Measurements from ENCODE around the gene SPG7.

The SPG7 gene

DNA sequence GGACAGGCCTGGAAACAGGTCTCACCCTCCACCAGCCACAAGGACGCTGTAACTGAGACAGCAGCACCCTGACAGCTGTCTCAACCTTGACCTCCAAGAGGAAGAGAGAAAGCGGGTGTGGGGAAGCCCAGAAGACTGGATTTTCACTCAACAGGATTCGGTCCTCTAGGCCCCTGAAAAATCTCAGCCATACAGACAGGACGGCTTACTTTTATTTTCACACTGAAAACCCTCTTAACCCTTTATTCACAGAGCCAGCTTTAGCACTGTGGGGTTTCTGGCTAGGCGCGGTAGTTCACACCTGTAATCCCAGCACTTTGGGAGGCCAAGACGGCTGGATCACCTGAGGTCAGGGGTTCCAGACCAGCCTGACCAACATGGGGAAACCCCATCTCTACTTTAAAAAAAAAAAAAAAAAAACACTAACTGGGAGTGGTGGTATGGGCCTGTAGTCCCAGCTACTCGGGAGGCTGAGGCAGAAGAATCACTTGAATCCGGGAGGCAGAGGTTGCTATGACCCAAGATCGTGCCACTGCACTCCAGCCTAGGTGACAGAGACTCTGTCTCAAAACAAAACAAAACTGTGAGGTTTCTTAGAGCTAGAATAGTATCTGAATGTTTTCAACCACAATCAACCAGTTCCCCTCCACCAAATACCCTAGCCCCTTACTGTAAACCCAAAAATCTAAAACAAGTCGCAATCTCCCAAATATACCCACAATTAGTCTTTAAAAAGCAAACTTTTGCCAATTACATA lies 23.1 kb upstream of the SPG7 start:
- DNase-seq (ENCODE audit: extremely low read depth in 1 of 2, low read depth in 1 of 2) = no peak

DNA sequence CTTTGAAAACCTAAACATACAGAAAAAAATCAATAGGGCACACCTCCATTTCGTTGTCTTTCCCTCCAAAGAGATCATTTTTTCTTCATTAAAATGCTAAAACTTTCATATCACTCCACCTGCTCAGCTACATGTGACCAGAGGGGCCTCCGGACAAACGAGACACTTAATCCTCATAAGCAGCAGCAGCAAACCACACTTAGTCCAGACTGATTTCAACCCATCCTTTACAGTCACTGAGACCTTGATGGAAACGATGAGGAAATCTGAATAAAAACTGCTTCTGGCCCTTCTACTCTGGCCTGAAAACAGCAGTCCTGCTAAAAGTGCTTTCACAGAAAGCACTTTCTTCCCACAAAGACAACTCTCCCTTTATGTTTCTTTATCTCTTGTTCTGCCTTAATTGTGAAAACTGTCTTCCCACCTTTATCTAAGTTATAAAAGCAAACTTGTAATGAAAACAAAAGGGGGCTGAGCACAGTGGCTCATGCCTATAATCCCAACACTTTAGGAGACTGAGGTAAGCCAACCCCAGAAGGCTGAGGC lies 22.4 kb upstream of the SPG7 start:
- no peak for DNase-seq (ENCODE audit: extremely low read depth in 1 of 2, low read depth in 1 of 2)

DNA sequence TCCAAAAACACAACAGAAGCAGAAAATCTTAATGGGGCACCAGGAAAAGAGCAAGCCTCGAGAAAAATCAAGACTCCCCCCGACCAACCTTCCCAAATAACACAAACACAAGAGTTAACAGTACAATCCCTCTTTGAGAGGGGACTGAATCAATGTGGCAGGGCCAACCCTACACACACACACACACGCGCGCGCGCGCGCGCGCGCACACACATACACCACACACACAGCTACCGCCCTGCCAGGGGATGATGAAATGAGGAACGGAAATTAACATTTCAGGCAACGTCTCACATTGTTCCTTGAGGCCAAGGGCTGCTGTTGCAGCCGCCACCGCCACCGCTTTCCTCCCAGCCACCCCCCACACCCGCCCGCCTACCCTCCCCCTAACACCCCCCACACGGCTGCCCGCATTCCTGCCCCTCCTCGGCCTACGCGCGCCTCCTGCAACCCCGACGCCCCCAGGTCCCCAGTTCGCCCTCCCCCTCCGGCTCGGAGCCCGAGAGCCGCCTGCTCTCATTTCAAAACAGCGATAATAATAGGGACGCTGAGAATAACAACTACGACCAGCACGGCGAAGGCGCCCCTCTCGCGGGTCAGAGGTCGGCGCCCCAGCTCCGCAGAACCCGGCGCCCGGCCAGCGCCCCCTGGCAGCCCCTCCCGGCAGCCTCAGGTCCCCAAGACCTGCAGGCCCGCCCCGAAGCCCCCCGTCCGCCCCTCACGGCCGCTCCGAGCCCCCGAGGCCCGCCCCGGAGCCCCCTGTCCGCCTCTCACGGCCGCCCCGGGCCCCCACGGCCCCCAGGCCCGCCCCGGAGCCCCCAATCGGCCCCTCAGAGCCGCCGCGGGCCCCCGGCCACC lies 18.9 kb upstream of the SPG7 start:
- DNase-seq (ENCODE audit: extremely low read depth in 1 of 2, low read depth in 1 of 2) = peak; percentile 68 to 69

DNA sequence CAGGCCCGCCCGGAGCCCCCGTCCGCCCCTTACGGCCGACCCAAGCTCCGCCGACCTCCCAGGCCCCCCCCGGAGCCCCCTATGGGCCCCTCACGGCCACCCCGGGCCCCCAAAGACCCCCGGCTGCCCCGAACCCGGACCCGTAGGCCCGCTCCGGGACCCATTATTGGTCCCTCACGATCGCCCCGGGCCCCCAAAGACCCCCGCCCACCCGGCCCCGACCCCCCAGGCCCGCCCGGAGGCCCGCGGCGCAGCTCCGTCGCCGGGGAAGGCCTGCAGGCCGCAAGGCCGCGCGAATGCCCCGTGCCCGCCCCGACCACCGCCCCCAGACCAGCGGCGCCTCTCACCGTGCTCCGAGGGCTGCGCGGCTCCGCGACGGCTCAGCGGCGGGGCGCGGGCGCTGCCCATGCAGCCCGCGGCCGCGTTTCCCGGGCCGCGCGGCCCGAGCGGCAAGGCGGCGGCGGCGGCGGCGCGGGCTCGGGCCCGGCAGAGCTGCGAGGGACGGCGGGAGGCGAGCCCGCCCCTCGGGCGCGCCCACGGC lies 18.2 kb upstream of the SPG7 start:
- DNase-seq (ENCODE audit: extremely low read depth in 1 of 2, low read depth in 1 of 2) = no peak

DNA sequence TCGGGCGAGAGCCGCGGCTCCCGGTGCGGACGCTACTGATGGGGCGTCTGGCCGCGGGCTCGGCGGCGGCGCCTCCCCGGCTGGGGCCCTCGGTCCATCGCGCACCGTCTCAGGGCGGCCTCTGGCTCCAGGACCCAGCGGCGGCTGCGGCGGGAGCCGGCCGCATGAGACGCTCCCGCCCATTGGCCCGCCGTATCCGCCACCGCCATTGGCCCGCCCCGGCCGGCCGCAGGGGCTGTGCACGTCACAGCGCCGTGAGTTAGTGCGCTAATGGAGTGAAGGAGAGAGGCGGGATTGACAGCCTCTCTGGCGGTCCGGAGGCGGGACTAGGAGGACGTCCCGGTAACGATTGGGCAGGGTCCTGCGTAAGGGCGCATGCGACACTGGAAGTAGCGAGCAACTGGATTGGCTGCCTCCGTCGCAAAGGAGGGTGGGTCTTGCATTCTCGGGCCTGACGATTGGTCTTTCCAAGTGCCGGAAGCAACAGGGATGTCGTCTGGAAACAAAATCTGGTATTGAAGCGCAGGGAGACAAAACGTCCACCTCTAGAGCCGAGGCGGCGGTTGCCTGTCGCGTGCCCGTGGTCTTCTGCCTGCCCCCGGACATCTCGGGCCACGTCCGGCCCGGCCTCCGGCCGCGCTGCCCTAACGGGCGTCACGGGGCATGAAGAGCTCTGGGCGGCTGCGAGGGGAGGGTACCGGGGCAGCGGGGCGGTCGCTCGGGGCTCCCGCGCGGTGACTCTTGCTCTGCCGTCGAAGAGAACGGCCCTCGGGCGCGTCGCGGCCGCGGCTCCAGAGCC lies 17.6 kb upstream of the SPG7 start, which contains the start of gene ANKRD11:
Gene ANKRD11, minus strand, starts transcription at position 123 of the 799 bp plus-strand sequence. CDS start 173,542 bp downstream, outside the sequence.
- DNase-seq (ENCODE audit: extremely low read depth in 1 of 2, low read depth in 1 of 2) = peak; percentile 94 to 95

DNA sequence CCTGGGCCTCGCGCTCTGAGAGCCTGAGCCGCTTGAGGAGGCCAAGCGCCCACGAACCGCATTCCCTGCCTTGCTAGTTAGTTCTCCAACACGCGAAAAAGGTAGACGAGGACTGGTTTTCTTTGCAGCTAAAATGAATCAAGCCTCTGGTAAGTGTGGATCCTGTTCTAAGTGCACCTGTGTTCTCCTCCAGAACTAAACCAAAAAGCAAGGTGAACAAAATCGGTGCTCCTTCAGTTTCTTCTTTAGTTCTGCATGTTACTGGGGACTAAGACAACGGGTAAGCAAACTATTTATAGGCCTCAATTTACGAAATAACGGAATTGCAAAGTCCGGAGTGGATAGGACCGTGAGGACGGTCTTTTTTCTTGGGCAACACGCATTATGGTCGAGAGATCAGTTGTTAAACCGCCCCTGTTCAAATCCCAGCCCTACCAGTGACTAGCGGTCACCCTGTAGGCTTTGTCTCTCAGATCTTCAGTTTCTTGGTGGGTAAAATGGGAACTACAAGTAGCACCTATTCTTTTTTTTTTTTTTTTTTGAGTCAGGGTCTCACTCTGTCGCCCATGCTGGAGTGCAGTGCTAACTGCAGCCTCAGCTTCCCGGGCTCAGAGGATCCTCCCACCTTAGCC lies 16.8 kb upstream of the SPG7 start:
- no peak for DNase-seq (ENCODE audit: extremely low read depth in 1 of 2, low read depth in 1 of 2)

DNA sequence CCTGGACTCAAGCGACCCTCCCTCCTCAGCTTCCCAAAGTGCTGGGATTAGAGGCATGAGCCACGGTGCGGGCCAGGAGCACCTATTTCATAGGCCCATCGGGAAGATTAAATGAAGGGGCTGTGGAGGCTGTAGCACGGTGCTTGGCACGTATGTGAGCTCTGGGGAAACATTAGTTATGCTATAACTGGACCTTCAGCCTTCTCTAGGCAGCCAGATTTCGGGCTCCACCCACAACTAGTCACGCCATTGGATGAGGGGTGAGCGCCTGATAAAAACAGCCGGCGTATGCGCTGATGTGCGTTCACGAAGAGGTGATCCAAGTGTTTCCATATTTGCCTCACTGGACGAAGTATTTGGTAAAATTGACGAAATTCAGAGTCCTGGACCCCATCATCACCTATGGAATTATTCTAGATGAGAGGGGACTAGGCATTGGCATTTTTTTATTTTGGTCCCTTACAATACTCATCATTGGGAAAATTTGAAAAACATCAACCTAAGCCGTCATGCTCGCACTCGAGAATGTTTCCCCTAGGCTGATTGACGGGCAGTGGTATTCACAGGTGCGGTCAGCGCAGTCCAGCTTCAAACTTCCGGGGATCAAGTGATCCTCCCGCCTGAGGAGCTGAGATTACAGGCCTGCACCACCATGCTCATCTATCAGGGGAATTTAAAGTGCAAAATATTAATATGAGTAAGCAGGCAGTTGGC lies 16.1 kb upstream of the SPG7 start:
- no peak for DNase-seq (ENCODE audit: extremely low read depth in 1 of 2, low read depth in 1 of 2)

DNA sequence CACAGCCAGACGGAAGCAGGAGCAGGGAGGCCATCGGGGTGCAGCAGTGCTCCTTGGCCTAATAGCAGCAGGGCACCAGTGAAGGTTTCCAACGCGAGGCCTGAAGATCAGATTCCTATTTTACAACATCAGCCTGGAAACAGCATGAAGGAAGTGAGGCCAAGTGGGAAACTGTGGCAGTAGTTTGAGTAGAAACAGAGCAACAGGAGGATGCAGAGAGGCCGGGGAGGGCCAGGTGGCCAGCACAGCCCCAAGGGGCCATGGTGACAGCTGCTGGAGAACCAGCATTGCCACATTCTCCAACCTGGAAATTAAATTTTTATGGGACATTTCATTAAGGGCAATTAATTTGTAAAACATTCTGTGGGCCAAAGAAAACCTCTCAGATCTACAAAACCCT lies 14.4 kb upstream of the SPG7 start:
- DNase-seq (ENCODE audit: extremely low read depth in 1 of 2, low read depth in 1 of 2) = no peak

DNA sequence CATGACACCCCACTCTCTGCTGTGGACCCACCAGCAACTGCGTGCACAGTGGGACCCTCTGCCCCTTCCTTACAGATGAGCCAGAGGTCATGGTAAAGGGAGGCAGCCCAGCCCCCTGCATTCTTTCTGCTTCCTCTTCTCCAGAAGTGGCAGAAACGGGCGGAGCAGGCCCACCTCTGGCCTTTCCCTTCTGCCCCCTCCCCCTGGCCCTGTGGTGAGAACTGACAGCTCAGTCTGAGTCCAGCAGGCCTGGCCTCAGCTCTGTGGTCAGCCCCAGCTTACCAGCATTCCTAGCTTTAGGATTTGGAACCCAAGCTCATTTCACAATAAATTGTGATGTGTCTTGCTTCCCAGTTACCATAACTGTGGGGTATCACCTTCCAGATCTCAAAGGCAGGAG lies 13.1 kb upstream of the SPG7 start:
- DNase-seq (ENCODE audit: extremely low read depth in 1 of 2, low read depth in 1 of 2) = no peak

DNA sequence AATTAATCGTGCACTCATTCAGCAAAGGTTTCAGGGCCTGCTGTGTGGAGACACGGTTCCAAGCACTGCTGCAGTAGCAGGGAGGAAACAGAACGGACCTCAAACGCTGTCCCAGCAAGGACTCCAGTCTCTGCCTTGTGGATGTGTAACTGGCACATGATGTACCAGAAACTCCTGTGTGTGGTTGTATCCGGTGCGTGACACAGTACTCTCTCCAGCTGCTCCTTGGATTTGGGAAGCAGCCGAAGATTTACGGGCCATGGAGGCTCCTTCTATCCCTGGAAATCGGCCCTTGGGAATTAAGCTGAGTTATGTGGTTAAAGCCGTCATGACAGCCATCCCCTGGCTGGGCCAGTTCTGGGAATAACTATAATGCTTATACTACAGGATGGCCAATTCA lies 9.4 kb upstream of the SPG7 start:
- DNase-seq (ENCODE audit: extremely low read depth in 1 of 2, low read depth in 1 of 2) = no peak

DNA sequence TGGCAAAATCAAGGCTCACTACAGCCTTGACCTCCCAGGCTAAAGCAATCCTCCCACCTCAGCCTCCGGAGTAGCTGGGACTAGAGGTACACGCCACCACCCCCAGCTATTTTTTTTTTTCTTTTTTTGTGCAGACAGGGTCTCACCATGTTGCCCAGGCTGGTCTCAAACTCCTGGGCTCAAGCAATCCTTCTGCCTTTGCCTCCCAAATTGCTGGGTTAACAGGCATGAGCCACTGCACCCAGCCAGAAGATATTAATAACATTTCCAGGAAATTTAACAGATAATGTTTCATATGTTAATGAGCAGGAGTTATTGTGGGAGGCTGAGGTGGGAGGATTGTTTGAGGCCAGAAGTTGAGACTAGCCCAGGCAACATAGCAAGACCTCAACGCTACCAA lies 8.4 kb upstream of the SPG7 start:
- DNase-seq (ENCODE audit: extremely low read depth in 1 of 2, low read depth in 1 of 2) = no peak

DNA sequence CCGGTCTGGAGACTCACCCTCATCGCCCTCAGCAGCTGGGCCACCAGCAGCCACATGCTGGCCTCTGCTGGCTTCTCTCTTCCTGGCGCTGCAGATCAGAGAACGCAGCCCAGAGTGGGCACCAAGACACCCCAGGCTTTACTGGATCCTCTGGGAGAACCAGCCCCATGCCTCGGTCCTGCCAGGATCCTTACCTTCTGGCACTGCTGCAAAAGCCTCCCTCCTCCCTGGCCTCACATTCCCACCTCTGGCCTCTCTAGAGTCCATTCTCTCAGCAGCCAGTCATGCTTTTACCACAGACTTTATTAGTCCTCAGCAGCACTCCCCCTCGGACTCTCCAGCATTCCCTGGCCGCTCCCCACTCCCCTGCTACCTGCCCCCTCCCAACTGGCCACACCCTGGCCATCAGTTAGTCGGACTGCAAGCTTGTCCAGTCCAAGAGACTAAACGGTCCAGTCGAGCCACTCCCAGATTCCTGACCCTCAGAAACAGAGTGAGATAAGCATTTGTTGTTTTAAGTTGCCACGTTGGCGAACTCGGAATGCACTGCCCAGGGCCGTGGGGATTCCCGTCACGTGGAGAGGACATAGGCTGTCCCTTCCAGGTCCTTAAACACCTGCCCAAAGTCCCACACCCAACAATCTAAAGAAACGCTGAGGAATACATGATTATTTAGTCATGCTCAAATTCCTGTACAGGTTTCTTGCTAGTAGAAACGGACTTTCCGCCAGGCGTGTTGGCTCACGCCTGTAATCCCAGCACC lies 5.9 kb upstream of the SPG7 start:
- DNase-seq (ENCODE audit: extremely low read depth in 1 of 2, low read depth in 1 of 2) = no peak

DNA sequence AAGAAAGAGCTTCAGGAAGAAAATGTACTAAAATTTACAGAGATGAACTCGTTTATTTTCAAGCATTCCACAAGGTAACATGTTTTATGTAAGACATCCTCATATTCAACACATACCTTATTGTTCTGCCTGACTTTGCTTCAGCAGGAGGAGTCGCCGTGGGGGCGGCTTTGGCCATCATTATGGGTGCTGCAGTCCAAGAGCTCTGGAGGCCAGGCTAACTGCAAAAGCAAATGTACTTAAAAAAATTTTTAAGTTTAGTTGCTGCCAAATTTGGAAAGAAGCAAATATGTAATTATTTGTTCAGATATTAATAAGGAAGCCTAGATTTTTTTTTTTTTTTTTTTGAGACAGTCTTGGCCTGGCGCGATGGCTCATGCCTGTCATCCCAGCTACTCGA lies 4.1 kb upstream of the SPG7 start:
- no peak for DNase-seq (ENCODE audit: extremely low read depth in 1 of 2, low read depth in 1 of 2)

DNA sequence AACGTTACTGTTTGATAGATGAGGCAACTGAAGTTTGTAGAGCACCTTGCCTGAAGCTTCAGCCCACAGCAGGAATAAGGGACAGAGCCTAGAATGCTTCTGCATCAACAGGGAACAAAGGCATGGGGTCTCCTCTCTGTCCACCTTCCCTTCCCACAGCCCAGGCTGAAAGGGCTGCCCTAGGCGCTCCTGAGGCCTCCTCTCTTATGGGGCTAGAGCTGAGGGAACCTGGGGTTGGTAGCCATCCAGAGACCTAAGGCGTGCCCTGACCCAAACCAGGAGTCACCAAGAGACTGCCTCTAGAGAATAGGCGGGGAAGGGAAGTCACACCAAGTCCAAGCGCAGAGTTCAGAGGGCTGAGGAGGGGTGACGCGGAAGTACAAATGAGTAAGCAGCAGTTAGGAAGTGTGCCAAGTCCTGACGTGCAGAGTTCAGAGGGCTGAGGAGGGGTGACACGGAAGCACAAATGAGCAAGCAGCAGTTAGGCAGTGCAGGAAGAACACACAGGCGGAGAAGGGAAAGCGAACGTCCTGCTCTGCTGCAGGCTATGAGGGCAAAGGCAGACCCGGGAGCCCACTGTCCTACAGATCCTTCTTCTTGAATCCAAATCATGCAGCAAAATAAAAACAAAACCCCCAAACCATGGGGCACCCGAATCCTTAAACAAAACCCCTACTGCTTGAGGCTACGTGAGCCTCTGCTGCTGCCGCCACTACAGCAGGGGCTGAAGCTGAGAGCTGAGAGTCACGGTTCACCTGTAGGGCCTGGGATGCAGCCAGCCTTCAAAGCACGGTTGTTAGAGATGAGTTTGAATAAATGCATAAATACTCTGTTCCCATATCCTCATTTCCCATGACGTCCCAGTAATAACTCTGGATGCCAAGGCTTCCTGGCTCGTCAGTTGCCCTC lies 2.7 kb upstream of the SPG7 start:
- DNase-seq (ENCODE audit: extremely low read depth in 1 of 2, low read depth in 1 of 2) = peak; percentile 72 to 84

DNA sequence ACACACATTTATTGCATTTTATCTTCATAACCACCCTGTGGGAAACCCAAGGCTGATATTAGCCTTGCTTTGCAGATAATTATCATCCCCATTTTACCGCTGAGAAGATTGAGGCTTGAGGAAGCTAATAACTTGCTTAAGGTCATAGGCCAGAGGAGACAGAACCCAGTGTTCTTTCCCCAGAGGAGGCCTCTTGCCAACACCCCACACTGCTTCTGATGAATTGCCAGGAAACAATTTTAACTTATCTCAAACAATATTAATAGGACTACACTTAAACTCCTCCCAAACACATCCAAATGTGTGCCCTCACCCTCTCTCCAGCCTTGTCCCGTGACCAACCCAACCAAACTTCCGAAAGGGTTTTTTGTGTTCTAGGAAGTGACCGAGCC lies 2.1 kb upstream of the SPG7 start:
- DNase-seq (ENCODE audit: extremely low read depth in 1 of 2, low read depth in 1 of 2) = no peak

DNA sequence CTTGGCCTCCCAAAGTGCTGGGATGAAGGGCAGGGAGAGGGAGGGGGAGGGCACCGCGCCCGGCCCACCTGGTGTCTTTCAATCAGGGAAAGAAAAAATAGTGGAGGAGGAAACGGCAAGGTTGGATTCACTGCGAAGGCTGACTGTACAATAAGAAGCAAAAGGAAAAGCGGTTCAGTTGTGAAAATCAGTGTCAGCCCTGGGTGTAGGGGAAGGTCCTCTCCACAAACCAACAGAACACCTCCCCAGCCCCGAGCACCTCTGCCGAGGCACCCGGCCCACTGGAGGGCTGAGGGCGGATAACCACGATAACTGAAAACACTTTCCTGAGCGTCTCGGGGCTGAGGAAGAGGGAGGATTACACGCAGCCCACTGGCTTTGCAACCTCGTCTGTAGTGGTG lies 1.4 kb upstream of the SPG7 start:
- DNase-seq (ENCODE audit: extremely low read depth in 1 of 2, low read depth in 1 of 2) = no peak

DNA sequence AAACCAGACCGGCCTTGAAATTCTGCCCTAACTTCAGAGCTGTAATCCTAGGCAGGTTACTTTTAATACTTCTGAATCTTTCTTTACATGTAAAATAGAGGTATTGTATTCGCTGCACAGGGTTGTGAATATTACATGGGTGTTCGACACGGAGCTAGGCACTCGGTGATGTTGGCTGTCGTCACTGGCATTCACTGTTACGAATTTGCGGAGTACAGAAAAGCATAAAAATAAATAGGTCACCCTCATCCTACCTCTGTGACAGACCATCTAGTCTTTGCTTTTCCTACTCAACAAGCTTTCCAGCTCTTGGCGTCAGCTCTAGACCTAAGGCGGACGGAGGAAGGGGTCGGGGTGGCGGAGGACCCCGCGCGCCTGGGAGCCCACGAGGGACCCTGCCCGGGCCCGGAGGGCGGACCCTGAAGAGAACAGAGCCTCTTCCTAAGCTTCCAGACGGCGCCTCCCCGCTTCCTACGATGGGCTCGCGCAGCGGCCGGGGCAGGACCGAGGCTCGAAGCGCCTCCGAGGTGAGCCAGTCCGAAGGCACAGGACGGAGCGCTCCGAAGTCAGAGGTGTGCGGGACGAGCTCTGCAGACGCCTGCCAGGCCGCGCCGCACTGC lies 879 bp upstream of the SPG7 start:
- DNase-seq (ENCODE audit: extremely low read depth in 1 of 2, low read depth in 1 of 2) = no peak

DNA sequence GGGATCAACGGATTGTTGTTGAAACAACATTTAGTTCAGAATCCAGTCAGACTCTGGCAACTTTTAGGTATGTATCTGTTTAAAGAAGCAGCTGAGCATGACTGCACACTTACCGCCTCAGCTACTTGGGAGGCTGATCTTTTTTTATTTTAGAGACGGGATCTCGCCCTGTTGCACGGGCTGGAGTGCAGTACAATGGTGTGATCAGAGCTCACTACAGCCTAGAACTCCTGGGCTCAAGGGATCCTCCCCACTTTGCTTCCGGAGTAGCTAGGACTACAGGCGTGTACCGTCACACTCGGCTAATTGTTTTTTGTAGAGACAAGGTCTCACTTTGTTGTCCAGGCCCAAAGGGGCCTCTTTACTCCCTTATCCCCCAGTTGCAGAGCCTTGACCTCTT lies 2.3 kb downstream of the SPG7 start:
- no peak for DNase-seq (ENCODE audit: extremely low read depth in 1 of 2, low read depth in 1 of 2)
